ENCODE data around the gene AMBN.

GRCh38 chr4:70577220-70577927 lies 14.7 kb upstream of the AMBN start:
- TF ChIP-seq CTCF (conservative IDR thresholded peaks at IDR 0.05), result no peak
- no peak for TF ChIP-seq ZFX (IDR thresholded peaks at IDR 0.05)

Data from C4-2B (cell line).